Activated CD4-positive, alpha-beta T cell treated with anti-CD3 and anti-CD28 coated beads, Interleukin-2, amount 10 ng/mL, durations not matched to agents 24 days and 14 days (primary cell): ENCODE data around the gene S100A16. TPM values are rescaled to one million over a fixed set of nuclear protein-coding genes. Genes with fewer than 3 reads are reported as not detected.
A peak's percentile ranks its signal among the peaks of the same experiment; 100 is the strongest.
"Not testable (repeated sequence)": the region's sequence is repeated elsewhere in the genome, so short reads cannot be mapped to it uniquely, and the experiment has no call there.

Experiments
- DNase-seq: peaks from one replicate; pipeline ENCODE4 v3.0.0; 2022
- H3K27ac Mint-ChIP-seq: one replicate; pipeline ENCODE4 v1.8.0; 2022; ENCODE audit warnings: mild to moderate bottlenecking, mixed read lengths
- H3K27me3 Mint-ChIP-seq: one replicate; pipeline ENCODE4 v1.8.0; 2022; ENCODE audit warnings: mixed read lengths
- H3K36me3 Mint-ChIP-seq: one replicate; pipeline ENCODE4 v1.8.0; 2022; ENCODE audit warnings: low read depth, mild to moderate bottlenecking, mixed read lengths
- H3K4me1 Mint-ChIP-seq: one replicate; pipeline ENCODE4 v1.8.0; 2021; ENCODE audit warnings: mixed read lengths
- H3K4me3 Mint-ChIP-seq: one replicate; pipeline ENCODE4 v1.8.0; 2022; ENCODE audit warnings: mild to moderate bottlenecking, moderate library complexity, mixed read lengths
- H3K9me3 Mint-ChIP-seq: one replicate; pipeline ENCODE4 v1.8.0; 2021; ENCODE audit warnings: mixed read lengths
- intact Hi-C: fragments of 100-400 bp; cut with micrococcal nuclease; formaldehyde crosslinking; loops from one replicate; pipeline ENCODE4 v1.15.1; 2023
- total RNA-seq: library from RNA; stranded (reverse); gene quantifications from 2 replicates; pipeline ENCODE4 v1.2.3, GENCODE V29; 2022

The S100A16 gene
- total RNA-seq, 1 donor from 2014 or later = not detected

GRCh38 chr1:153606194-153606593 lies 6.7 kb downstream of the S100A16 start:
- Mint-ChIP-seq H3K36me3 (no peaks in the 10 kb centered on the region), H3K27me3 (no peaks in the 10 kb centered on the region), H3K4me1 (peaks cover 4% of the 10 kb centered on the region), H3K27ac (no peak overlapping the region), H3K4me3 (no peak overlapping the region), H3K9me3 (no peaks in the 10 kb centered on the region)
- intact Hi-C loops = no loop called here
- DNase-seq = no peak

- intact Hi-C loops = no loop called here
- Mint-ChIP-seq H3K4me1 (peaks cover 12% of the 10 kb centered on the region), H3K27me3 (no peaks in the 10 kb centered on the region), H3K27ac (no peak overlapping the region), H3K36me3 (no peaks in the 10 kb centered on the region), H3K4me3 (no peak overlapping the region), H3K9me3 (no peaks in the 10 kb centered on the region)
- no peak for DNase-seq
Measured at GRCh38 chr1:153602749-153603148, 10.2 kb downstream of the S100A16 start.

- H3K36me3 Mint-ChIP-seq = no peaks in the 10 kb centered on the region
- no peak overlapping the region for H3K4me3 Mint-ChIP-seq
- no peaks in the 10 kb centered on the region for H3K9me3 Mint-ChIP-seq
- no peak for DNase-seq
- no peaks in the 10 kb centered on the region for H3K27me3 Mint-ChIP-seq
- H3K4me1 Mint-ChIP-seq = peaks cover 19% of the 10 kb centered on the region
- intact Hi-C loops = no loop called here
- no peak overlapping the region for H3K27ac Mint-ChIP-seq
Measured at GRCh38 chr1:153599847-153600246, 13.1 kb downstream of the S100A16 start.

- no peaks in the 10 kb centered on the region for H3K9me3 Mint-ChIP-seq
- peak overlapping the region; percentile 54 for H3K27ac Mint-ChIP-seq
- H3K4me3 Mint-ChIP-seq = no peak overlapping the region
- peaks cover 19% of the 10 kb centered on the region for H3K4me1 Mint-ChIP-seq
- peak; percentile 74 for DNase-seq
- no peaks in the 10 kb centered on the region for H3K27me3 Mint-ChIP-seq
- H3K36me3 Mint-ChIP-seq = no peaks in the 10 kb centered on the region
- intact Hi-C loops = no loop called here
Measured at GRCh38 chr1:153598309-153599172, 14.4 kb downstream of the S100A16 start.

- no peaks in the 10 kb centered on the region for H3K27me3 Mint-ChIP-seq
- no peak overlapping the region for H3K4me3 Mint-ChIP-seq
- no peak for DNase-seq
Measured at GRCh38 chr1:153597206-153597605, 15.7 kb downstream of the S100A16 start.

GRCh38 chr1:153592748-153593147 lies 20.2 kb downstream of the S100A16 start:
- H3K9me3 Mint-ChIP-seq = no peaks in the 10 kb centered on the region
- no peak for DNase-seq
- no peak overlapping the region for H3K27ac Mint-ChIP-seq
- intact Hi-C loops = no loop called here
- peaks cover 7% of the 10 kb centered on the region for H3K4me1 Mint-ChIP-seq
- H3K27me3 Mint-ChIP-seq = peaks cover 2% of the 10 kb centered on the region
- H3K36me3 Mint-ChIP-seq = no peaks in the 10 kb centered on the region
- no peak overlapping the region for H3K4me3 Mint-ChIP-seq

More at GRCh38 chr1:153597206-153597605, 15.7 kb downstream of the S100A16 start:
- Mint-ChIP-seq H3K27ac (peak overlapping the region; percentile 77), H3K36me3 (no peaks in the 10 kb centered on the region), H3K9me3 (no peaks in the 10 kb centered on the region), H3K4me1 (peaks cover 19% of the 10 kb centered on the region)
- intact Hi-C loops = no loop called here

- Mint-ChIP-seq H3K4me3 (no peak overlapping the region), H3K4me1 (no peaks in the 10 kb centered on the region), H3K36me3 (no peaks in the 10 kb centered on the region), H3K27me3 (peaks cover 19% of the 10 kb centered on the region), H3K27ac (no peak overlapping the region), H3K9me3 (no peaks in the 10 kb centered on the region)
- no peak for DNase-seq
- intact Hi-C loops = no loop called here
Measured at GRCh38 chr1:153588482-153588881, 24.5 kb downstream of the S100A16 start.

- not testable (repeated sequence) for H3K4me1 Mint-ChIP-seq, H3K9me3 Mint-ChIP-seq, H3K4me3 Mint-ChIP-seq
Measured at GRCh38 chr1:153588033-153588432, 24.9 kb downstream of the S100A16 start.

GRCh38 chr1:153587314-153587713 lies 25.6 kb downstream of the S100A16 start:
- no peaks in the 10 kb centered on the region for H3K36me3 Mint-ChIP-seq
- intact Hi-C loops = no loop called here
- no peak overlapping the region for H3K27ac Mint-ChIP-seq
- DNase-seq = no peak
- no peak overlapping the region for H3K4me3 Mint-ChIP-seq
- H3K27me3 Mint-ChIP-seq = peaks cover 19% of the 10 kb centered on the region
- no peaks in the 10 kb centered on the region for H3K4me1 Mint-ChIP-seq
- H3K9me3 Mint-ChIP-seq = no peaks in the 10 kb centered on the region

More at GRCh38 chr1:153588033-153588432, 24.9 kb downstream of the S100A16 start:
- H3K36me3 Mint-ChIP-seq, DNase-seq, H3K27ac Mint-ChIP-seq, intact Hi-C loops: not testable (repeated sequence)
- peaks cover 19% of the 10 kb centered on the region for H3K27me3 Mint-ChIP-seq

GRCh38 chr1:153586347-153586746 lies 26.6 kb downstream of the S100A16 start:
- no peaks in the 10 kb centered on the region for H3K4me1 Mint-ChIP-seq
- intact Hi-C loops = no loop called here
- no peak overlapping the region for H3K27ac Mint-ChIP-seq
- H3K27me3 Mint-ChIP-seq = peaks cover 19% of the 10 kb centered on the region
- no peaks in the 10 kb centered on the region for H3K9me3 Mint-ChIP-seq
- H3K4me3 Mint-ChIP-seq = no peak overlapping the region
- H3K36me3 Mint-ChIP-seq = no peaks in the 10 kb centered on the region
- no peak for DNase-seq

- H3K27me3 Mint-ChIP-seq = peaks cover 19% of the 10 kb centered on the region
- no peak for DNase-seq
- H3K9me3 Mint-ChIP-seq = no peaks in the 10 kb centered on the region
- H3K4me3 Mint-ChIP-seq = no peak overlapping the region
- intact Hi-C loops = no loop called here
- no peaks in the 10 kb centered on the region for H3K36me3 Mint-ChIP-seq
- no peaks in the 10 kb centered on the region for H3K4me1 Mint-ChIP-seq
- no peak overlapping the region for H3K27ac Mint-ChIP-seq
Measured at GRCh38 chr1:153585006-153585405, 27.9 kb downstream of the S100A16 start.

GRCh38 chr1:153583976-153584375 lies 29.0 kb downstream of the S100A16 start:
- H3K9me3 Mint-ChIP-seq = no peaks in the 10 kb centered on the region
- peaks cover 24% of the 10 kb centered on the region for H3K27me3 Mint-ChIP-seq
- intact Hi-C loops = no loop called here
- no peak for DNase-seq
- H3K36me3 Mint-ChIP-seq = no peaks in the 10 kb centered on the region
- H3K4me1 Mint-ChIP-seq = no peaks in the 10 kb centered on the region
- no peak overlapping the region for H3K27ac Mint-ChIP-seq
- H3K4me3 Mint-ChIP-seq = no peak overlapping the region

GRCh38 chr1:153583514-153583913 lies 29.4 kb downstream of the S100A16 start:
- intact Hi-C loops, H3K36me3 Mint-ChIP-seq, H3K9me3 Mint-ChIP-seq: not testable (repeated sequence)

GRCh38 chr1:153582836-153583235 lies 30.1 kb downstream of the S100A16 start:
- H3K27me3 Mint-ChIP-seq = peaks cover 33% of the 10 kb centered on the region
- intact Hi-C loops, H3K9me3 Mint-ChIP-seq, DNase-seq, H3K27ac Mint-ChIP-seq, H3K4me1 Mint-ChIP-seq, H3K4me3 Mint-ChIP-seq, H3K36me3 Mint-ChIP-seq: not testable (repeated sequence)

More at GRCh38 chr1:153583514-153583913, 29.4 kb downstream of the S100A16 start:
- not testable (repeated sequence) for H3K27ac Mint-ChIP-seq, H3K4me1 Mint-ChIP-seq, H3K4me3 Mint-ChIP-seq, DNase-seq
- H3K27me3 Mint-ChIP-seq = peaks cover 29% of the 10 kb centered on the region
